Measurements from ENCODE around the gene CADM1. TPM values are rescaled to one million over a fixed set of nuclear protein-coding genes. Genes with fewer than 3 reads are reported as not detected.
A peak's percentile ranks its signal among the peaks of the same experiment; 100 is the strongest.

Gene CADM1
- total RNA-seq, 2 donors from 2014 or later = 0.61 to 1.3 TPM

DNA sequence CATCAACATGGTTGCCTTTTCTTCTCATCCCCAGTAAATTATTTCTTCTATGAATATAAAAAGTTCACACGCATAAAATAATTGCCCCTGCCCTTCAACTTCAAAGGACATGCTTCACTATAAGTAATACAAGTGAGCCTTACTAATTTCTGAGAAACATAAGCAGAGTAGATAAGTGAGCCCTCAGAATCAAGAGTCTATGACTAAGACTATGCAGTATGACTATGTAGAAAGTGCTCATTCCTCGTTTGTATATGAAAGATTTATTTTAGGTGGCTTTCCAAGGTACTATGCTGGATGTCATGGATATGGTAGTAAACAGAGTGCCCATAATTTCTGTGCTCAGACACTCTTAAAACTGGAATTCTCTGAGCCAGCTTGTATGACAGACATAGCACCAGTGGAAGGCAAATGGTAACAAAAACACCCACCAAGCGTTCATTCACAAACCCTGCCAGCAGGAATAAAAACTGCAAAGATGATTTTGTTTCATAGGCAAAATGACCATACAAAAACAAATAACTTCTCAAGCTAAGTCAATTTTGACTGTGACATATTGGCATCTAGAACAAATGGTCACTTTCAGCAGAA is 189.8 kb downstream of the CADM1 start:
- no peaks in the 10 kb centered on the region for H3K36me3 Mint-ChIP-seq (ENCODE audit: low read depth)
- H3K4me3 Mint-ChIP-seq = no peak overlapping the region
- H3K4me1 Mint-ChIP-seq = no peaks in the 10 kb centered on the region
- no peak for ATAC-seq (replicated peaks)
- H3K27ac Mint-ChIP-seq = no peak overlapping the region
- peaks cover 5% of the 10 kb centered on the region for H3K27me3 Mint-ChIP-seq
- H3K9me3 Mint-ChIP-seq = no peaks in the 10 kb centered on the region

DNA sequence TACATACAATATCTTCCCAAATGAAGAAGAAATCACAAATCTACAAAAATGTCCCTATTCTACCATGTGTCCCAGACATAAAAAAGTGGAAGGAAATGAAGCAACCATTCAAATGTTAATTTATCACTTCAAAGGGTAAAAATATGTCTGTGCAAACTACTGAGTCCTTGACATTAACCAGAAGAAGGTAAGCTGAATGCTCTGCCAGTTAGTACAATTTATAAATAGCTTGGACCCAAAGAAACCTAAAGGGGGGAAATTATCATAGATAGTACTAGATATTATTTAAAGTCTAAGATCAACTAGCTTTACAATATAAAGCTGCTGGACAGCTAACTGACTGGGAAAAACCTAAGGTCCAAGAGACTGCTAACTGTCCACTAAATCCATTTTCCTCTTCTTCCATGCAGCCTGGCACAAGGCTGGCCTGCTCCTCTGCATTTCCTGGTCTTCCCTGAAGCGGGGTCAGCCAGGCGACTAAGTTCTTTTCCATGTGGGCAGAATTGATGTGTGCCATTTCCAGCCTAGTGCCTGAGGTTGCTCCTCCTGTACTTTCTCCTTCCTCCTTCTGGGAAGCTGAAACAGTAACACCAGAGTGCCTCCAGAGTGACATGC is 190.9 kb downstream of the CADM1 start:
- no peak for ATAC-seq (replicated peaks)
- Mint-ChIP-seq H3K4me1 (no peaks in the 10 kb centered on the region), H3K27me3 (peaks cover 5% of the 10 kb centered on the region), H3K27ac (no peak overlapping the region), H3K4me3 (no peak overlapping the region), H3K36me3 (ENCODE audit: low read depth) (no peaks in the 10 kb centered on the region), H3K9me3 (no peaks in the 10 kb centered on the region)

DNA sequence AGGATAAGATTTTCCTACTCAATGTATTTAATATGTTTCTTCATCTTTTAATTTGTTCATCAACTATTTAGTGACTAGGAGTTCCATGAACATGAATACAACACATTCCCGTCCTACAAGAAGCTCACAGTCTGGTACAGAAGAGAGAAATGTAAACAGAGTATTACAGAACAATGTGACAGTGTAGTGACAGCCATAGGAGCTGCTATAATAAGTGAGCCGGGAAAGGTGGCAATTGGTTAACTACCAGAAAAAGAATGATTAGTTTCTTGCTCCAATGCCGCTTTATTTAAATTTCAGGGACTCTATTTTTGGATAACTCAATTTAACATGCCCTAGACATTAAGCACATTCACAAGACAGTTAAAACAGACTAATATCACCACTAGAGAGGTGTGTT is 192.3 kb downstream of the CADM1 start:
- H3K36me3 Mint-ChIP-seq (ENCODE audit: low read depth) = no peaks in the 10 kb centered on the region
- peaks cover 5% of the 10 kb centered on the region for H3K27me3 Mint-ChIP-seq
- no peaks in the 10 kb centered on the region for H3K9me3 Mint-ChIP-seq
- ATAC-seq (replicated peaks) = no peak
- H3K27ac Mint-ChIP-seq = no peak overlapping the region
- H3K4me3 Mint-ChIP-seq = no peak overlapping the region
- no peaks in the 10 kb centered on the region for H3K4me1 Mint-ChIP-seq

DNA sequence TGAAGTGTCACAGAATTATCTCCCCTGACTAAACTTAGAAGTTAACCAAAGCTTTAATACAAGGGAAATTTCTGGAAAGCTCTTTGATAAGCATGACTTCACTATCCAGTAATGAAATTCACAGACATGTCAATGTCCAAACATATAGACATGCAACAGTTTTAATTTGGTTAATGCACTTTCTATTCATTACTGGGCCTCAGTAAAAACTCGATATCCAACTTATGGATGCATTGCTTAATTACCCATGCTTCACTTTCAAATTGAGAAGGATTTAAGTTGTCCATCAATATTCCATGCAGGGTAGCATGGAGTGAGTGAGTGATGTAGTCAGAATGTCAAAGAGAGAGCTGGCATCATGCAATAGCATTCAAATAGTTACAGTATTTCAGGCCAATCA is 197.5 kb downstream of the CADM1 start:
- Mint-ChIP-seq H3K4me1 (no peaks in the 10 kb centered on the region), H3K36me3 (ENCODE audit: low read depth) (no peaks in the 10 kb centered on the region), H3K4me3 (no peak overlapping the region), H3K9me3 (no peaks in the 10 kb centered on the region), H3K27ac (no peak overlapping the region), H3K27me3 (peaks cover 6% of the 10 kb centered on the region)
- no peak for ATAC-seq (replicated peaks)

DNA sequence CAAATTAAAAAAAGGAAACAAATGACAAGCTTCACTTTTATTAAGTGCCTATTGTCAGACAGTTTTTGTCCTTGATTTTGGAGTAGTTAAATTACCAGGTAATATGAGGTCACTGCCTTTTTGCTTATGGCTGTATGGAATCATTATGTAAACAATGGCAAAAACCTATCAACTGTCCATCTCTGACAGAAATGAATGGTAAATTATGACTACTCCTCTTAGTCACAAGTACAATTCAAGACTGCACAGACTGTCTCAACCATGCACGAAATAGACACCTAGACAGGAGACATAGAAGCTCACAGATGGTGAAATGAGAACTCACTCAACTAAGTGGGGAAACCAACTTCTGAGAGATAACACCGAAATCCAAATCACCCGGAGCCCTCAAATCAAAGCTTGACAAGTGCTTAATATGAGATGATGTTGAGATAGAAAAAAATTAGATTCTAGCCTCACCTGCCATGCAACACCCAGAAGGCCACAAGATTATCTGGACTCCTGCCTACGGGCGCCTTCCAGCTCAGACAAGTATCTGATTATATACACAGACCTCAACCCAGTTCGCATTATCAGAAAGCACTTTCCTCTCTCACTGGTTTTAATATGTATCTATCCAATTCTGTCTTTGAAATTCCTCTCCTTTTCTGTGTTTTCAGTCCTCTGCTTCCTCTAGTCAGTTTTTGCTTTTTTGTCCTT is 199.3 kb downstream of the CADM1 start:
- Mint-ChIP-seq H3K9me3 (no peaks in the 10 kb centered on the region), H3K27me3 (peaks cover 9% of the 10 kb centered on the region), H3K4me3 (no peak overlapping the region), H3K4me1 (no peaks in the 10 kb centered on the region), H3K27ac (no peak overlapping the region), H3K36me3 (ENCODE audit: low read depth) (no peaks in the 10 kb centered on the region)
- no peak for ATAC-seq (replicated peaks)

DNA sequence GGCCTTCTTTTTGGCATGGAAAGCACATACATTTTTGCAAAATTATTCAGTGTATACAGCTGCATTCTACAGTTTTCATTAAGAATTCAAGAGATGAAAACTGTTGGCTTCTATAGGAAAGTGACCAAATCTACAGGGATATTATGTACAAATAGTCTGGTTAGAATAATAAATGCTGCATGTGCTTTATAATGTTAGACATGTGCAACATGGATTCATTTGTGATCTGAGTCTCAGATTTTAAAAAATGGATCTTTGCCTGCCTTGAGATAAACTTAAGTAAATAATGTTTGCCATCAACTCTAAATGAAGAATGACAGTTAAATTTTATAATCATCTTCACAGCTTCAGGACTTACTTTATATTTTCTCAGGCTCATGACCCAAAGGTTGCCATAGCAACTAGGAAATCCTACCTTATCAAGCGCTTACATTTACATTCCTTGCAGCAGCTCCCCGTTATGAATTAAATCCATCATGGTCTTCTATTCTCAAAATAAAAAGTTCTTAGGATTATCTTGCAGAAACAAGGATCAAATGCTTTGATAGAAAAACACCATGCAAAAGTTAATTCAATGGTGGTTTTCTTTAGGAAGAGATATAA is 200.2 kb downstream of the CADM1 start:
- no peaks in the 10 kb centered on the region for H3K9me3 Mint-ChIP-seq
- H3K27me3 Mint-ChIP-seq = peaks cover 9% of the 10 kb centered on the region
- no peak overlapping the region for H3K4me3 Mint-ChIP-seq
- no peaks in the 10 kb centered on the region for H3K4me1 Mint-ChIP-seq
- no peaks in the 10 kb centered on the region for H3K36me3 Mint-ChIP-seq (ENCODE audit: low read depth)
- ATAC-seq (replicated peaks) = no peak
- no peak overlapping the region for H3K27ac Mint-ChIP-seq

DNA sequence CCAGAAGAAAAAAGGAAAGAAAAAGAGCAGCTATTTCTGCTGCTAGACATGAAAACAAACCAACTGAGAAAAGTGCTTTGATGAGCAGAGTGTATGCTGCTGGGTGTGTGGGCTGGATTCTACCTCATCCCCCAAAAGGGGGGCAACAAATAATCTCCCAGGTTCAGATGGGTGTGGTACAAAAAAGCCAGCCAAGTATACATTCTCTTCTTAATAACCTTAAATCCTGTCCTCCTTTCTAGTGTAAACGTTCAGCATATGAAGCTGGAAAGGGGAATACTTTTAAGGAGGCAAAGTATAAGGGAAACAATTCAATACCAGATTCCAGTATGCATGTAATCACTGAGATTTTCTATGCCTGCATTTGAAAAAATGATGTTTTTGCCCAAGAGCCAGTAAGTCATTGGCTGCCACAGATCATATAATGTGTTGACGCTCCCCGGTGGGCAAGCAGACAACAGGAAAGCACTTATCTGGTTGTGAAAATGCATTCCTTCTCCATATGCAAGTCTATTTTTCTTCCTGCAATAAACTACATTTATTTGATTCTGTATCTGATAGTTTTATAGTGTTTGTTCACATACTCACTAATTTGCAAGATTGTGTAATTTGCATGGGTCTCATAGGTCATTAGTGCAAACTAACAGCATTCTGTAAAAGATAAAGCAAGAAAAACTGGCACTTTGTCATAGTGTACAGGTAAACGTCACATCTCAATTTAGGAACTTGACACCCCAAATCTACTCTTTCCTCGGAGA is 201.1 kb downstream of the CADM1 start:
- H3K36me3 Mint-ChIP-seq (ENCODE audit: low read depth) = no peaks in the 10 kb centered on the region
- no peak overlapping the region for H3K27ac Mint-ChIP-seq
- no peaks in the 10 kb centered on the region for H3K4me1 Mint-ChIP-seq
- no peak for ATAC-seq (replicated peaks)
- no peaks in the 10 kb centered on the region for H3K9me3 Mint-ChIP-seq
- H3K27me3 Mint-ChIP-seq = peaks cover 9% of the 10 kb centered on the region
- no peak overlapping the region for H3K4me3 Mint-ChIP-seq

DNA sequence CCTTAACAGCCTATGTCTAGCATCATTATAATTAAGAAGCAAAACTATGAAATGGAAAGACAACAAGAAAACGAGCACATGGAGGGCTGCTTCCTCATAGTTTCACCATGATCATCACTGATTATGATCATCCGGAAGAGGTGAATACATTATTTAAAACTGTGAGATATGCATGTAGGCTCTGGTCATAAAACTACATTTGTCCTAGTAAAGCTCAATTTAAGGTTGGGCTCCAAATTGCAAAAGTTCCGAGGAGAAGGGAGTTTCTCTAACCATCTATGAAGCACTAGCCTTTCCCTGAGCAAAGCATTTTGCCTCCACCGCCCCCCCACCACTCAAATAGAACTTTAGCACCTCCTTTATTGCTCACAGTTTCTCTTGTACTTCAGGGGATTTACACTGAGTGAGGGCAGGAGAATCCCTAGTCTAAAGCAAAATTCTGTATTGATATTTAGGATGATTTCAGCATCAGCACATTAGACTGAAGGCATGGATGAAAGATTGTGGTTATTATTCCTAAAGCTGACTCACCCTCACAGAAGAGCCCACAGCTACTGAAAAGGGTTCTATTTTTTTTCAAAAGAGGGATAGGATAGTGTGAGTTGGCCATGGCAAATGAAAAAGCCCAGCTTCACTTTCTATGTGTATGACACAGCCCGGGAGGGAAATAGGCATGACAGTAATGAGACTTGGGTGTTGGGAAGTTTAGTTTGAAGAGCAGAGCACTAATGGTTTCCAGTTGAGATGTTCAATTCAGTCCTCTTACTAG is 203.4 kb downstream of the CADM1 start:
- ATAC-seq (replicated peaks) = peak; percentile 64
- H3K4me3 Mint-ChIP-seq = no peak overlapping the region
- no peaks in the 10 kb centered on the region for H3K4me1 Mint-ChIP-seq
- H3K27me3 Mint-ChIP-seq = peaks cover 11% of the 10 kb centered on the region
- no peak overlapping the region for H3K27ac Mint-ChIP-seq
- no peaks in the 10 kb centered on the region for H3K9me3 Mint-ChIP-seq
- no peaks in the 10 kb centered on the region for H3K36me3 Mint-ChIP-seq (ENCODE audit: low read depth)

DNA sequence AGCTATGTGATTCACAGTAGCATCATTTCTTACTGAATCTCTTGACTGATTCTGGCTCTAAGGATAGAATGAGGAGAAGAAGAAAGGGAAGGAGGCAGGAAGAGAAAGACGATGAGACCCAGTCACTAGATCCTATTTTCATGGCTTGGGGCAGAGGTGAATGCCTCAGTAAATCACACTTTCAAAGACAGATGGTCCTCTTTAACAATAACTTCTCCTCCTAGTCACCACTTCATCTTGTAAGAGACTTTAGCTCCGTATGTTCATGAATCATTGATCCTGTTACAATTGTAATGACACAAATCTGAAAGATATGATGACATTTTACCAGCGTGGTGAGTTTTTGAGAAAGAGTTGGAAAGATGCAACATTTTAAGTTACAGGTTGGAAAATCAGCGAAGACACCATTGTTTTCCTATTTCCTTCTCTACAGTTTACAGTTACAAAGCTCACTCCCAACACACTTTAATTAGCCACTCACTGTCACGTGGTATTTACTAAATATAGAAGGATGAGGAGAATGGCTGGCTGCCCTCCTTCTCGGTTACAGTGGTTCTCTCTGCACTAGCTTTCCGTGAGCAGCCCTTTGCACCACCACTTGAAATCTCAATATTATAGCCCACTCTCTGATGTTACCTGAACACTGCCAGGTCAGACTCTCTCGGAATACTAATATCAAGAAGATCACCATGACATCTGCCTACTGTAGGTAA is 205.8 kb downstream of the CADM1 start:
- no peaks in the 10 kb centered on the region for H3K9me3 Mint-ChIP-seq
- ATAC-seq (replicated peaks) = no peak
- H3K27ac Mint-ChIP-seq = no peak overlapping the region
- no peak overlapping the region for H3K4me3 Mint-ChIP-seq
- H3K36me3 Mint-ChIP-seq (ENCODE audit: low read depth) = no peaks in the 10 kb centered on the region
- no peaks in the 10 kb centered on the region for H3K4me1 Mint-ChIP-seq
- peaks cover 12% of the 10 kb centered on the region for H3K27me3 Mint-ChIP-seq

DNA sequence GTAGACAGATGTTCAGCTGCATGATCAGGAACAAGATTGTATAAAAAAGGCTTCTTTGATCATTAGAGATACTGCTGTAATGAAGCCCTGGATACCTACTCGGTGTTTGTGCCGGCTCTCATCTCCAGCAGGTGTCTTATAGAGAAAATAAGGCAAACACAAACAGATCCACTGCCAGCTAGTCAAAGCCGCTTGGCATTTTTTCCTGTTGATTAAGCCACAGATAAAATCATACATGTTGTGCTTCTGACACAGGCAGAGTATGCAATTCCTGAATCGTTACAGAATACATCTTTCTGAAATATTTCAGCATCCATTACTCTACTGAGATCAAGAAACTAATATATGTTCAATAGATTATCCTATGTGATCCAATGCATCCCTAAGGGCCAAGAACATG is 206.9 kb downstream of the CADM1 start:
- Mint-ChIP-seq H3K4me3 (no peak overlapping the region), H3K27ac (no peak overlapping the region), H3K9me3 (no peaks in the 10 kb centered on the region), H3K27me3 (peaks cover 12% of the 10 kb centered on the region), H3K36me3 (ENCODE audit: low read depth) (no peaks in the 10 kb centered on the region), H3K4me1 (no peaks in the 10 kb centered on the region)
- no peak for ATAC-seq (replicated peaks)

DNA sequence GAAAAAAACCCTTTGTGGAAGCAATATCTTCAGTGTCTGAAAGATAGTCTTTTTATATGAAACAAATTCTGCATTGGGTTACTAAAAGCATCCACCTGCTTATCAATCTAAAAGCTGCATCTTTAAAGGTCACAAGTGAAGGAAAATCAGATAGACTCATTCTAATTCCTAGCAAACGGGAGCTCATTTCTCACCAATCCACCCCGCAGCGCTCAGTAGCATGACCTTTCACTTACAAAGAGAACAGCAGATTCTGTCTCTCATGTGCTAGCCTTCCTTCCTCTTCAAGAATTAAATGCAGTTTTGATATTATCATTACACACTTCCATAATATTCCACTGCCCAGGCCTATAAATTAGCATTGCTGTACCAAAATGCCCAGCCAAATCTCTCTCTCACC is 212.9 kb downstream of the CADM1 start:
- Mint-ChIP-seq H3K27ac (no peak overlapping the region), H3K36me3 (ENCODE audit: low read depth) (no peaks in the 10 kb centered on the region), H3K4me3 (no peak overlapping the region), H3K9me3 (no peaks in the 10 kb centered on the region), H3K4me1 (no peaks in the 10 kb centered on the region), H3K27me3 (peaks cover 15% of the 10 kb centered on the region)
- no peak for ATAC-seq (replicated peaks)

DNA sequence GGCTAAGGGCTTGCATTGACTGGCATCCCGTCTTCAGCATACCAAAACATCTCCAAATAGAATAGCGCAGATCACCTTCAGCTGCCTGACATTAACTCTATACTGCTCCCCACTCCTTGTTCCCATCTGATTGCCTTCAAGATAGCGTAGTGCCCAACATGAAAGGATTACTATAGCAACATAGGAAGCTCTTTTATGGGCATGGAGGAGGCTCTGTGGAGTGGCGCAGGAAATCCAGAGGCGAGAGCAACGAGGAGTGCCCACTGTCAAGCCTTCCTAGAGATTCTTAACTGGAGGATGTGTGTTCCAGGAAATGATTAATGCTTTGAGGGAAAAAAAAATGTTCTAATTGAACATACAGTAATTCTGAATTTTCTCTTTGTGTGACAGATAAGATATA is 213.3 kb downstream of the CADM1 start:
- Mint-ChIP-seq H3K4me1 (no peaks in the 10 kb centered on the region), H3K4me3 (no peak overlapping the region), H3K27ac (no peak overlapping the region), H3K36me3 (ENCODE audit: low read depth) (no peaks in the 10 kb centered on the region), H3K27me3 (peaks cover 14% of the 10 kb centered on the region), H3K9me3 (no peaks in the 10 kb centered on the region)
- ATAC-seq (replicated peaks) = no peak

DNA sequence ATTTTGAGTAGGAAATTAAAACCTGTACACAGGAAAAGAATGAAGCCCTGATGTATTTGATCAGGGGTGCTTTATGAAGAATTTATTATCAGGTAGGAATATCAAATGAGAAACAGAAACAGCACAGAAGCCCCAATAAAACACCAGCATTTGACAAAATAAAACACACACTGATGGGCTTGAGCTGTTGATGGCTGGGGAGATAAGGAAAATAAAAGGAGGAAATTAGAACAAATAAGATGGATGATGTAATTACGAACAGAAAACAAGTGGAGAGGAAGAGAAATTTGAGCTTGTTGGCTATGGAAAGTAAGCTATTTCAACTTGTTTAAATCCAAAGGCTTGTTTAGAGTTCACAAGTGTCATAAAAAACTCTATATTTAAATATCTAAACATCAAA is 213.7 kb downstream of the CADM1 start:
- Mint-ChIP-seq H3K4me3 (no peak overlapping the region), H3K4me1 (no peaks in the 10 kb centered on the region), H3K27me3 (peaks cover 14% of the 10 kb centered on the region), H3K27ac (no peak overlapping the region), H3K36me3 (ENCODE audit: low read depth) (no peaks in the 10 kb centered on the region), H3K9me3 (no peaks in the 10 kb centered on the region)
- ATAC-seq (replicated peaks) = no peak
